Effector CD4-positive, alpha-beta T cell (primary cell): Measurements from ENCODE around the gene PGBD5.

Experiments
- DNase-seq: peaks from one replicate; pipeline ENCODE4 v3.0.0-alpha.2; 2020

Gene PGBD5

DNA sequence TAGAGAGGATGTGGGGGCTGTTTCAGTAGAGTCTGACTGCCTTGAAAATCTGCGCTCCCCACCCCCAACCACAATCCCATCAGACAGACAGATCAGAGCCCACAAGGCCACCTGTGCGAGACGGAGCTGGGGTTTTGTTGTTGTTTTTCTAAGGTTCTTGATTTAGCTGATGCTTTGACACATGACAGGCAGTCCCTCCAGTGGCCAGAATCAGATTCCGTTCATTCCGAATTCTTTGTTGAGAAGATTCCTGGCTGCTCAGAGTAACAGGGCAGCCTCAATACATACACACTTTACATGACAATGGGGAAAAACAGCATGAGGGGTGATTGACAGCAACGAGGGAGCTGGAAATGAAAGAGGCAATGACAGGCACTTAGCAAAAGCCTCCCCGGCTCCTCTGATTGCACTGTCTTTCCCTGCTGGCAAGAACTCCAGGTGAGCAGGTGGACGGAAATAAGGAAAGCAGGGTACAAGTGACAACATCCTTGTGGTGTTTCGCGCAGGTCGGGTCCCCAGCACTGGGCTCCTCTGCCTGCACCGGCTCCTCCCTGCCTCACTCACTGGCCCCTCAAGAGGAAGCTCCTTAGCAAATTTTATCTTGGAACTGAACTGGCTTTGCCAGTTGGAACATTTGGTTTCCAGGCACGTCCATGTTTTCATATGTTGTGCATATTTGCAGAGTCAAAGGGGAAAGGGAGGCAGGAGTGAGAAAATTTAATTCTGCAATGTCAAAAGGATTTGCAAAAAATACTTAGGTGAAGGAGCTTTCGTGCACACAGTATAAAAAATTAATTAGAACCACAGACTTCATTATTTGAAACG lies 148.7 kb downstream of the PGBD5 start:
- DNase-seq, result no peak

GRCh38 chr1:230276401-230276800 lies 149.7 kb downstream of the PGBD5 start:
- DNase-seq, result no peak

GRCh38 chr1:230274254-230274653 lies 151.9 kb downstream of the PGBD5 start:
- no peak for DNase-seq

- DNase-seq, result no peak
These were observed 152.9 kb downstream of the PGBD5 start for GRCh38 chr1:230273141-230273710.

- no peak for DNase-seq
These were observed 153.6 kb downstream of the PGBD5 start for GRCh38 chr1:230272557-230272956.

GRCh38 chr1:230271300-230272035 lies 154.7 kb downstream of the PGBD5 start:
- no peak for DNase-seq

DNA sequence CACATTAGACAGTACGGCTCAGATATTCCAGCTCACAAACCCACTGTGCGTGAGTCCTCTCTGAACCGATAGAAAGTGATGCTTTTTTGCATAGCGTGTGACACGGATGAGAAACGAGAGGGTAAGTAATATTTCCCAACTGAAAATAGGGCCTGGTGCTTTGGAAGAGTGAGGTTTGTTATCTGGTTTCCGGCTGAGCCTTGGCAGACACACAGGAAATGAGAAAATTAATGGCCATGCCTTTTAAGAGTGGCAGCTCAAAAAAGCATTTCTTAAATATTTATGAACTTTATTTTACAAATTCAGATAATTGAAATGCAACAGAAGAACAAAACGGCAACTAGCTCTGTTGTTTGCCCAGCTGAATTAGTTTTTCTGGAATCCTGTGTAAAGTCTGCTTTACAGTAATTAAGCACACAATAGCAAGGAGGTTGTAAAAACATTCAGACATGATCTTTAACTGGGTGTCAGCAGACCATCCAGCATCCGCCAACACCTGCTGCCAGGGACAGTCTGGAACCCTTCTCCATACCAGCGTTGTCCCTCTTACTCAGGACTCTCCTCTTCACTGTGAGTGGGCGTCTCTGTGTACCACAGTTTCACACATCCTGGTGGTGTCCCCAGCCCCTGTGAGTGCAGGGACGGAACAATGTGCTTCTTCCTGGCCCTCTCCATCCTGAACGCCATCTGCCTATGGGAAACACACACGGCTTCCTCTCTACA lies 155.4 kb downstream of the PGBD5 start:
- DNase-seq, result no peak

GRCh38 chr1:230270185-230270558 lies 156.0 kb downstream of the PGBD5 start:
- DNase-seq, result no peak

DNA sequence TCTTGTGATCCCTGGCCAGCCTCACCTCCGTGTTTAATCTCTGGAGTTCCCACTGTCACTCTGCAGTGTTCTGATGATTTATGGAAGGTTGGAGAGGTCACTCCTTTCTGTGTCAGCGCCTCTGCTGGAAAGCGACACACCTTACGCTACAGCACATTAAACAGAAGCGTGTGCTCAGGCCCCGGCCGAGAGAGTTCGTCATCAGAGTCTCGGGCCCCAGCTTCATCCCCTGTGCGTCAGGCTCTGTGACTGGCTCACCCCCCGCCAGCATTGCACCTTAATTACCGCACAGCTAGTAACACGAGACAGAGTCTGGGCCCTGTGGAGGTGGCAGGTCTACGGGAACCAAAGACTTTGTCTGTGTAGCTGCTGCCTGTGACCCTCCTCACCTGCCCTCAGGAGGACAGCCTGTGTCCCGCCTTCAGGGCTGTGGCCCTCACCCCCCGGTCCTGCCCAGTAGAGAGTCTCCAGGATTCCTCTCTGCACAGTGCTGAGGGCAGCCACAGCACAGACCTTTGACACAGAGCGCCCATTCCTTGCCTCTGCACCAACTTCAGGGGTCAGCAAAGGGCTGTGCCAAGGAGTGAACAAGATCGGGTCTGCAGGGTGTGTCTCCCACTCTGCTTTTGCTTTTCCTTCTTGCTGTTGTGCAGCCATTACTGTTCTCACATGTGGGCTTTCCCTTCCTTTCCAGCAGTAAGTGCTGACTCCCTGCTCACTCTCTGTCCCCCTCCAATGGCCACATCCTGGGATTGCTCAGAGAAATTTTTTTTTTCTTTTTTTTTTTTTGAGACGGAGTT lies 157.6 kb downstream of the PGBD5 start:
- no peak for DNase-seq

DNA sequence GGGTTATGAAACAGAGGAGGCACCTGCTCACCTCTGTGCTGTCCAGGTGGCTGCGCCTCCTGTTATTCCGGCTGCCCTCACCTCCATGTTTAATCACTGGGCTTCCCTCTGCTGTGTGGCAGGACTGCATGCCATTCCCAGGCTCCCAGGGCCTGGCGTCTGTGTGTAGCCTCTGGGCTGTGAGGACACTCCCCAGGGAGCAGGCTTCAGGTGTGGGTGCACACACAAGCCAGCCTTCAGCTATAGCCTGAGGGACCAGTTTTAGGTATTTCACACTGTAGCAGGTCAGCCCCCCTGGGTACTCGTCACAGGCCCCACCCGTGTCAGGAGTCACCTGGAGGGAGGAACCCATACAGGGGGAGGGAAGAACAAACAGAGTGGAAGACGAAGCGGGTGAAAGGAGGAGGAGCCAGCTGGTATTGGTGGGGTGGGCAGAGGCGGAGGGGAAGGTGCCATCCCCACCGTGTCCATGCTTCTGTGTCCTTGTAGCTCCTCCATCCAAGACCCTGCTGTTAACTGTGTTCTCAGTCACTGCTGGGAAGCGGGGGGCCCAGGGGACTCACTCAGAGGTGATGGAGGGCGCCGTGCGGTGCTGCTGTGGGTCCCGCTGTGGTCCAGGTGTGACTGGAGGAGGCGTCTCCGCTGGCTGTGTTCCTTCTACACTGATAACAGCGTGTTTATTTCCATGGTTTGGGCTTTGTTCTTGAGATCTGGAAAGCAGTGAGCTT lies 158.6 kb downstream of the PGBD5 start:
- no peak for DNase-seq

DNA sequence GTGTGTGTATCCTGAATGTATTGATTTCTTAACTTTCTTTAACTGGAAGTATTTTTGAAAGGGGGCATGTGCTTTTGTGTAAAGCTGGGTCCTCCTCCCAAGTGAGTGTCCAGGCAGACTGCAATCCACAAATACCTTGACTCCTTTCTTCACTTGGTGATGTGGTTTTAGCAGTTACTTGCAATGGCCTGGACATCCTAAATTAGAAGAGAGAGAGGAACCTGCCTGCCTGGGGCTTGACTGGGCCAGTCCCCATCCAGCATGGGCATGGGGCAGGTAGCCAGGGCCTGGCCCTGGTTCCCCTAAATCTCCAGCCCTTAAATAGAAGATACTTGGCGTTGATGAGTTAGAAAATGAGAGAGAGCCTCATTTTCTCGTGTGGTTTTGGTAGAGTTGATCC lies 159.7 kb downstream of the PGBD5 start:
- no peak for DNase-seq

GRCh38 chr1:230265200-230266115 lies 160.7 kb downstream of the PGBD5 start:
- no peak for DNase-seq
